Neural cell (in vitro differentiated cells): ENCODE data around the gene NXNL1. TPM values are rescaled to one million over a fixed set of nuclear protein-coding genes. Genes with fewer than 3 reads are reported as not detected.

Experiments used
- polyA plus RNA-seq: library from polyadenylated mRNA; depleted of rRNA; stranded (reverse); fragments of >200 nt; gene quantifications from 2 replicates; pipeline ENCODE4 v1.2.3, GENCODE V29; 2014

NXNL1 gene
- polyA plus RNA-seq, 1 donor from 2014 or later, result not detected

Other genes starting within 250 kb of the NXNL1 start
- 20.4 and 34.7 TPM in 2 replicates for gene USE1, start 245.6 kb downstream of the NXNL1 start, polyA plus RNA-seq
- gene OCEL1, start 234.7 kb downstream of the NXNL1 start, polyA plus RNA-seq, result 1.9 and 6.5 TPM in 2 replicates
- gene NR2F6, start 215.0 kb downstream of the NXNL1 start, polyA plus RNA-seq, result 26.9 and 30.0 TPM in 2 replicates
- gene USHBP1, start 196.2 kb downstream of the NXNL1 start, polyA plus RNA-seq, result 0.59 TPM in 1 of 2 replicates, not detected in the other
- gene BABAM1, start 193.5 kb downstream of the NXNL1 start, polyA plus RNA-seq, result 123 and 132 TPM in 2 replicates
- 9.3 and 12.4 TPM in 2 replicates for gene ANKLE1, start 179.0 kb downstream of the NXNL1 start, polyA plus RNA-seq
- 28.1 and 31.6 TPM in 2 replicates for gene ABHD8, start 157.5 kb downstream of the NXNL1 start, polyA plus RNA-seq
- 61.7 and 85.1 TPM in 2 replicates for gene MRPL34, start 155.1 kb downstream of the NXNL1 start, polyA plus RNA-seq
- 25.4 and 26.3 TPM in 2 replicates for gene DDA1, start 151.4 kb downstream of the NXNL1 start, polyA plus RNA-seq
- gene ANO8, start 126.1 kb downstream of the NXNL1 start, polyA plus RNA-seq, result 51.3 and 68.6 TPM in 2 replicates
- 23.2 and 25.6 TPM in 2 replicates for gene GTPBP3, start 123.4 kb downstream of the NXNL1 start, polyA plus RNA-seq
- gene PLVAP, start 83.6 kb downstream of the NXNL1 start, polyA plus RNA-seq, result not detected in 2 replicates
- gene CCDC194, start 66.7 kb downstream of the NXNL1 start, polyA plus RNA-seq, result not detected in 2 replicates
- not detected in 2 replicates for gene BST2, start 55.3 kb downstream of the NXNL1 start, polyA plus RNA-seq
- 43.8 and 48.6 TPM in 2 replicates for gene MVB12A, start 40.9 kb downstream of the NXNL1 start, polyA plus RNA-seq
- gene TMEM221, start 12.3 kb downstream of the NXNL1 start, polyA plus RNA-seq, result not detected in 2 replicates
- gene SLC27A1, start 9.6 kb upstream of the NXNL1 start, polyA plus RNA-seq, result 22.0 and 27.0 TPM in 2 replicates
- gene PGLS, start 50.7 kb upstream of the NXNL1 start, polyA plus RNA-seq, result 78.2 and 92.7 TPM in 2 replicates
- 18.8 and 26.4 TPM in 2 replicates for gene COLGALT1, start 94.7 kb upstream of the NXNL1 start, polyA plus RNA-seq
- gene UNC13A, start 227.4 kb upstream of the NXNL1 start, polyA plus RNA-seq, result 7.8 and 7.9 TPM in 2 replicates